ENCODE data around the gene SPATC1L. TPM values are rescaled to one million over a fixed set of nuclear protein-coding genes. Genes with fewer than 3 reads are reported as not detected.

SPATC1L gene
- total RNA-seq, 1 experiment from 2014 or later = 36.0 TPM

- no peak overlapping the region for H3K56ac ChIP-seq (ENCODE audit: insufficient read length, low read depth, low read length)
- H2AFZ ChIP-seq (ENCODE audit: low read length) = no peak overlapping the region
- no peak overlapping the region for H2BK12ac ChIP-seq (ENCODE audit: insufficient read length, low read depth, low read length)
- H3K27me3 Mint-ChIP-seq (ENCODE audit: low read depth) = no peaks in the 10 kb centered on the region
- H3K4ac ChIP-seq (ENCODE audit: low read depth, low read length) = no peak overlapping the region
- TF ChIP-seq CTCF (conservative IDR thresholded peaks at IDR 0.05) = no peak
- H3K23me2 ChIP-seq (ENCODE audit: insufficient read length, low read depth, low read length, poor library complexity, severe bottlenecking) = no peaks in the 10 kb centered on the region
- H3K4me3 Mint-ChIP-seq = no peak overlapping the region
- peaks cover 0 to 15% of the 10 kb centered on the region in 2 experiments; a peak in 2 of 4 replicates for H3K4me1 Mint-ChIP-seq
- no peak overlapping the region for H2AK5ac ChIP-seq (ENCODE audit: insufficient read length, low read length)
- no peak overlapping the region for H3K9ac ChIP-seq (ENCODE audit: extremely low read depth, insufficient read length, low read length)
- H4K8ac ChIP-seq (replicated peaks; ENCODE audit: insufficient read length, low read depth, low read length) = no peak overlapping the region
- no peaks in the 10 kb centered on the region; a peak in 1 of 5 replicates for H3K9me3 Mint-ChIP-seq
- H2BK15ac ChIP-seq (ENCODE audit: low read depth, low read length) = no peak overlapping the region
- H3K27ac Mint-ChIP-seq = no peak overlapping the region; a peak in 1 of 7 replicates
- WGBS (ENCODE audit: extremely low coverage, insufficient read length, low lambda C conversion rate) = no CpG with 5 or more reads among the region's 32 CpGs
- H4K20me1 ChIP-seq (ENCODE audit: control insufficient read depth, insufficient read depth, insufficient read length) = no peaks in the 10 kb centered on the region
- H3K36me3 Mint-ChIP-seq (ENCODE audit: insufficient read depth in 1 of 3, low read depth in 3 of 3) = peaks cover 9 to 38% (median 17%) of the 10 kb centered on the region in 3 experiments
- no peak overlapping the region for H2BK20ac ChIP-seq (ENCODE audit: low read depth, low read length, poor library complexity, severe bottlenecking)
- no peaks in the 10 kb centered on the region for H3K9me3 ChIP-seq (ENCODE audit: control insufficient read depth, low read depth, low read length)
- H3K79me2 ChIP-seq (ENCODE audit: insufficient read depth, low read length) = no peaks in the 10 kb centered on the region
- H3K79me1 ChIP-seq (ENCODE audit: insufficient read depth, low read depth, low read length, poor library complexity, severe bottlenecking) = no peaks in the 10 kb centered on the region
- no peak overlapping the region for H3K23ac ChIP-seq (ENCODE audit: insufficient read length, low read depth, low read length)
- peak; percentile 25 for DNase-seq
- H3K4me1 ChIP-seq (ENCODE audit: insufficient read depth, low read length) = no peaks in the 10 kb centered on the region
- H2BK120ac ChIP-seq (ENCODE audit: low read depth, low read length, poor library complexity, severe bottlenecking) = no peak overlapping the region
- H3K14ac ChIP-seq (ENCODE audit: insufficient read depth, low read length) = no peak overlapping the region
- H3K18ac ChIP-seq (ENCODE audit: insufficient read length, low read depth, low read length) = no peak overlapping the region
- H3K27ac ChIP-seq (ENCODE audit: insufficient read length, low read depth, low read length) = no peak overlapping the region
- H3T11ph ChIP-seq (ENCODE audit: low read length) = no peak overlapping the region
- H4K91ac ChIP-seq (ENCODE audit: insufficient read length, low read depth, low read length) = no peak overlapping the region
- no peak overlapping the region for H2BK5ac ChIP-seq (ENCODE audit: insufficient read length, low read length)
- H3K27me3 ChIP-seq (ENCODE audit: insufficient read depth, low read length) = no peaks in the 10 kb centered on the region
- no peak overlapping the region for H4K5ac ChIP-seq (ENCODE audit: insufficient read length, low read depth, low read length)
- no peak overlapping the region for H3K4me2 ChIP-seq (ENCODE audit: insufficient read depth, insufficient read length, low read length)
These were observed 57.7 kb downstream of the SPATC1L start for GRCh38 chr21:46126309-46127238.

Data from H9 (cell line).